ENCODE data around the gene TLL1. TPM values are rescaled to one million over a fixed set of nuclear protein-coding genes. Genes with fewer than 3 reads are reported as not detected.

Gene TLL1
- total and polyA plus RNA-seq, 2 donors (not counting 3 experiments of a cell fraction or from before 2014, with no cell fraction given): 0.41 to 1.4 TPM

- dilution Hi-C loops (cut with MboI; ENCODE audit: extremely low pct_ligation_motif_present, low sequenced_read_pairs): no loop called here
- Histone ChIP-seq H3K4me2 (ENCODE audit: insufficient read depth, low read length) (no peak overlapping the region), H3K9me1 (replicated peaks; ENCODE audit: control insufficient read depth, extremely low read depth, insufficient read depth, low read length) (no peaks in the 10 kb centered on the region), H3K4me1 (ENCODE audit: control insufficient read depth, extremely low read depth, insufficient read depth, low read length) (no peaks in the 10 kb centered on the region), H3K27me3 (ENCODE audit: control insufficient read depth in 2 of 2, insufficient read depth in 2 of 2, low read length in 2 of 2) (no peaks in the 10 kb centered on the region), H3K9ac (replicated peaks; ENCODE audit: extremely low read depth, insufficient read depth, low read length) (no peak overlapping the region), H4K20me1 (replicated peaks; ENCODE audit: control insufficient read depth, extremely low read depth, insufficient read depth, low read length) (no peaks in the 10 kb centered on the region), H3K4me3 (replicated peaks in 1 of 3; ENCODE audit: insufficient read depth in 1 of 3, low read depth in 1 of 3, low read length in 3 of 3) (no peak overlapping the region), H3K79me2 (ENCODE audit: control insufficient read depth, insufficient read depth, low read length) (no peaks in the 10 kb centered on the region), H2AFZ (ENCODE audit: low read depth, low read length) (no peak overlapping the region), H3K9me3 (replicated peaks; ENCODE audit: control insufficient read depth, insufficient read depth, low read length) (no peaks in the 10 kb centered on the region), H3K36me3 (ENCODE audit: control insufficient read depth in 2 of 2, extremely low read depth in 1 of 2, insufficient read depth in 2 of 2, low read length in 2 of 2) (no peaks in the 10 kb centered on the region), H3K27ac (ENCODE audit: insufficient read depth, low read depth, low read length) (no peak overlapping the region)
- FAIRE-seq (no peak), DNase-seq (ENCODE audit: low read depth, low spot score) (no peak)
- CTCF ChIA-PET: interaction anchor here (0.8 to 1.0 kb wide), 2 partner anchors 15 to 453 kb away, joined by 3 read pairs; no protein-coding TSS in a partner anchor
- TF ChIP-seq MAX (IDR thresholded peaks at IDR 0.05; ENCODE audit: insufficient read depth, insufficient read length): no peak
- no peak for TF ChIP-seq CTCF (IDR thresholded peaks at IDR 0.05; ENCODE audit: extremely low read depth in 1 of 2, insufficient read depth in 1 of 2, low read depth in 1 of 2, low read length in 2 of 2)
- TF ChIP-seq FOS (IDR thresholded peaks at IDR 0.05; ENCODE audit: borderline replicate concordance, insufficient read depth, low read length): no peak
- no peak for TF ChIP-seq POLR2A (IDR thresholded peaks at IDR 0.05; ENCODE audit: low read depth, low read length)
- BruUV-seq (replicated peaks): no TSS peak
- intact Hi-C loops (cut with micrococcal nuclease): no loop called here
- POLR2A ChIA-PET: no interaction called here
Measured at GRCh38 chr4:165945991-165946390, 73.0 kb downstream of the TLL1 start.

- Histone ChIP-seq H3K9me1 (replicated peaks; ENCODE audit: control insufficient read depth, extremely low read depth, insufficient read depth, low read length) (no peaks in the 10 kb centered on the region), H2AFZ (ENCODE audit: low read depth, low read length) (no peak overlapping the region), H3K9me3 (replicated peaks; ENCODE audit: control insufficient read depth, insufficient read depth, low read length) (no peaks in the 10 kb centered on the region), H3K27ac (ENCODE audit: insufficient read depth, low read depth, low read length) (no peak overlapping the region), H3K79me2 (ENCODE audit: control insufficient read depth, insufficient read depth, low read length) (no peaks in the 10 kb centered on the region), H3K4me1 (ENCODE audit: control insufficient read depth, extremely low read depth, insufficient read depth, low read length) (no peaks in the 10 kb centered on the region), H3K9ac (replicated peaks; ENCODE audit: extremely low read depth, insufficient read depth, low read length) (no peak overlapping the region), H3K27me3 (ENCODE audit: control insufficient read depth in 2 of 2, insufficient read depth in 2 of 2, low read length in 2 of 2) (no peaks in the 10 kb centered on the region), H3K4me3 (replicated peaks in 1 of 3; ENCODE audit: insufficient read depth in 1 of 3, low read depth in 1 of 3, low read length in 3 of 3) (no peak overlapping the region), H4K20me1 (replicated peaks; ENCODE audit: control insufficient read depth, extremely low read depth, insufficient read depth, low read length) (no peaks in the 10 kb centered on the region), H3K36me3 (ENCODE audit: control insufficient read depth in 2 of 2, extremely low read depth in 1 of 2, insufficient read depth in 2 of 2, low read length in 2 of 2) (no peaks in the 10 kb centered on the region), H3K4me2 (ENCODE audit: insufficient read depth, low read length) (no peak overlapping the region)
- no TSS peak for BruUV-seq (replicated peaks)
- intact Hi-C loops (cut with micrococcal nuclease): no loop called here
- dilution Hi-C loops (cut with MboI; ENCODE audit: extremely low pct_ligation_motif_present, low sequenced_read_pairs): no loop called here
- no peak for DNase-seq (ENCODE audit: low read depth, low spot score)
- ChIA-PET POLR2A (no interaction called here), CTCF (no interaction called here)
- no peak for TF ChIP-seq POLR2A (IDR thresholded peaks at IDR 0.05; ENCODE audit: low read depth, low read length)
- no peak for TF ChIP-seq JUN (IDR thresholded peaks at IDR 0.05; ENCODE audit: borderline replicate concordance, insufficient read depth, insufficient read length, low read depth)
- TF ChIP-seq FOS (IDR thresholded peaks at IDR 0.05; ENCODE audit: borderline replicate concordance, insufficient read depth, low read length): no peak
- no peak for TF ChIP-seq CTCF (IDR thresholded peaks at IDR 0.05; ENCODE audit: extremely low read depth in 1 of 2, insufficient read depth in 1 of 2, low read depth in 1 of 2, low read length in 2 of 2)
- no peak for TF ChIP-seq EZH2 (IDR thresholded peaks at IDR 0.05; ENCODE audit: borderline replicate concordance, low read depth, low read length, severe bottlenecking)
- TF ChIP-seq MAX (IDR thresholded peaks at IDR 0.05; ENCODE audit: insufficient read depth, insufficient read length): no peak
- TF ChIP-seq GATA2 (IDR thresholded peaks at IDR 0.05; ENCODE audit: insufficient read depth, insufficient read length, low read depth, low read length): no peak
- TF ChIP-seq MYC (IDR thresholded peaks at IDR 0.05; ENCODE audit: low read depth, low read length): no peak
- no peak for TF ChIP-seq POLR2AphosphoS5 (IDR thresholded peaks at IDR 0.05; ENCODE audit: insufficient read depth, low read depth, low read length)
- FAIRE-seq: no peak
Measured at GRCh38 chr4:165947019-165947418, 74.0 kb downstream of the TLL1 start.

Data from endothelial cell of umbilical vein (primary cell).